HepG2 (cell line): ENCODE measurements around the gene WWC2. TPM values are rescaled to one million over a fixed set of nuclear protein-coding genes. Genes with fewer than 3 reads are reported as not detected.

Source experiments
- CCAR2 ChIP-seq: fragments of 200-400 bp; formaldehyde crosslinking; optimal IDR thresholded peaks from 2 replicates; pipeline ENCODE3; 2018; ENCODE audit warnings: low read depth, mild to moderate bottlenecking, low read length, moderate library complexity
- E2F5 ChIP-seq: sonication (generic); formaldehyde crosslinking; conservative IDR thresholded peaks from 2 replicates; pipeline ENCODE4 v1.4.0; 2020; ENCODE audit warnings: missing genetic modification reagents
- EEA1 ChIP-seq: sonication (generic); formaldehyde crosslinking; IDR thresholded peaks from 2 replicates; pipeline ENCODE4 v1.5.1; 2020; ENCODE audit warnings: mild to moderate bottlenecking, missing genetic modification reagents, borderline replicate concordance
- FOXP1 ChIP-seq, 2 experiments: fragments of 450-650 bp in 1 of 2; IDR thresholded peaks; 2 replicates each; pipeline ENCODE4 v1.6.1; 2017 to 2018; ENCODE audit warnings: antibody characterized with exemption in 1 of 2
- GMEB1 ChIP-seq: sonication (generic); formaldehyde crosslinking; IDR thresholded peaks from 2 replicates; pipeline ENCODE4 v1.5.1; 2020; ENCODE audit warnings: missing genetic modification reagents, mild to moderate bottlenecking, borderline replicate concordance
- HMGXB4 ChIP-seq, 2 experiments: sonication (generic) in 1 of 2; formaldehyde crosslinking in 1 of 2; IDR thresholded peaks; 2 replicates each; pipeline versions ENCODE4 v1.4.0 to v1.6.1; 2018 to 2020; ENCODE audit warnings: missing genetic modification reagents in 2 of 2, borderline replicate concordance in 1 of 2, low read depth in 1 of 2, mild to moderate bottlenecking in 1 of 2, missing biosample characterization in 1 of 2
- KDM2A ChIP-seq: sonication (generic); formaldehyde crosslinking; IDR thresholded peaks from 2 replicates; pipeline ENCODE4 v1.4.0; 2020; ENCODE audit warnings: low read depth, missing genetic modification reagents, borderline replicate concordance
- PCBP1 ChIP-seq: fragments of 200-400 bp; formaldehyde crosslinking; IDR thresholded peaks from 2 replicates; pipeline ENCODE4 v1.6.1; 2017; ENCODE audit warnings: mild to moderate bottlenecking, low read depth, low read length, borderline replicate concordance
- THYN1 ChIP-seq: sonication (generic); formaldehyde crosslinking; IDR thresholded peaks from 2 replicates; pipeline ENCODE4 v1.8.1; 2023; ENCODE audit warnings: low read depth, mild to moderate bottlenecking, moderate library complexity, missing genetic modification reagents, borderline replicate concordance
- TP53 ChIP-seq: sonication (generic); formaldehyde crosslinking; conservative IDR thresholded peaks from 2 replicates; pipeline ENCODE4 v1.4.0; 2020; ENCODE audit warnings: missing genetic modification reagents
- XRCC5 ChIP-seq: fragments of 200-400 bp; formaldehyde crosslinking; optimal IDR thresholded peaks from 2 replicates; pipeline ENCODE3; 2017; ENCODE audit warnings: mild to moderate bottlenecking, low read length
- YEATS4 ChIP-seq: sonication (generic); formaldehyde crosslinking; IDR thresholded peaks from 2 replicates; pipeline ENCODE4 v1.4.0; 2020; ENCODE audit warnings: missing genetic modification reagents, borderline replicate concordance
- ZBTB39 ChIP-seq: sonication (generic); formaldehyde crosslinking; IDR thresholded peaks from 2 replicates; pipeline ENCODE4 v1.5.0; 2020; ENCODE audit warnings: missing genetic modification reagents
- ZKSCAN5 ChIP-seq: sonication (generic); formaldehyde crosslinking; IDR thresholded peaks from 2 replicates; pipeline ENCODE4 v1.5.1; 2020; ENCODE audit warnings: mild to moderate bottlenecking, missing genetic modification reagents
- ZNF646 ChIP-seq: sonication (generic); formaldehyde crosslinking; IDR thresholded peaks from 2 replicates; pipeline ENCODE4 v1.9.0; 2021; ENCODE audit warnings: mild to moderate bottlenecking, missing genetic modification reagents
- polyA plus RNA-seq, 8 experiments: library from polyadenylated mRNA; depleted of rRNA in 3 of 8; stranded (reverse) in 7 of 8; unstranded in 1 of 8; fragments of >200 nt; fragmentation: Illumina TruSeq in 4 of 8; extraction: Trizol in 4 of 8; gene quantifications; 2 replicates each; pipeline versions ENCODE4 v1.2.1 to v1.2.3, GENCODE V29; 2011 to 2016; ENCODE audit warnings: low read depth in 4 of 8, missing spikeins in 1 of 8, mixed read lengths in 1 of 8; ENCODE audit not compliant: insufficient read depth in 1 of 8
- total RNA-seq, 5 experiments: library from RNA; depleted of rRNA; stranded (reverse); fragments of >200 nt; fragmentation: Illumina TruSeq; extraction: Trizol; gene quantifications; 2 replicates each; pipeline ENCODE4 v1.2.3, GENCODE V29; 2016; ENCODE audit warnings: low read depth in 1 of 5

WWC2 gene
- total and polyA plus RNA-seq, 2 of the 13 experiments (the other 11 are each of a cell fraction or from before 2014, with no cell fraction given) = 40.0 to 50.1 TPM

- TF ChIP-seq HMGXB4 (CRISPR knock-in tag; IDR thresholded peaks at IDR 0.05; ENCODE audit: borderline replicate concordance in 1 of 2, low read depth in 1 of 2) (no peak), ZKSCAN5 (CRISPR knock-in tag) (no peak), ZBTB39 (CRISPR knock-in tag) (no peak), KDM2A (CRISPR knock-in tag) (no peak), PCBP1 (no peak), XRCC5 (no peak), GMEB1 (no peak), CCAR2 (no peak), YEATS4 (CRISPR knock-in tag) (no peak), E2F5 (no peak), THYN1 (CRISPR knock-in tag) (no peak), FOXP1 (IDR thresholded peaks at IDR 0.05) (0 out of 2 replicates have a peak, but pooled peaks have one; percentile 29), FOXP1 (CRISPR knock-in tag; IDR thresholded peaks at IDR 0.05) (peak; percentile 55; the same call in 1 of the 2 replicates), EEA1 (CRISPR knock-in tag) (no peak), ZNF646 (CRISPR knock-in tag) (no peak), TP53 (no peak)
These were observed 41.0 kb downstream of the WWC2 start (continued) for GRCh38 chr4:183139972-183140570.
